ENCODE data around the gene DLX4. TPM values are rescaled to one million over a fixed set of nuclear protein-coding genes. Genes with fewer than 3 reads are reported as not detected.

The DLX4 gene
- total RNA-seq, 1 experiment from 2014 or later = 1.3 TPM

DNA sequence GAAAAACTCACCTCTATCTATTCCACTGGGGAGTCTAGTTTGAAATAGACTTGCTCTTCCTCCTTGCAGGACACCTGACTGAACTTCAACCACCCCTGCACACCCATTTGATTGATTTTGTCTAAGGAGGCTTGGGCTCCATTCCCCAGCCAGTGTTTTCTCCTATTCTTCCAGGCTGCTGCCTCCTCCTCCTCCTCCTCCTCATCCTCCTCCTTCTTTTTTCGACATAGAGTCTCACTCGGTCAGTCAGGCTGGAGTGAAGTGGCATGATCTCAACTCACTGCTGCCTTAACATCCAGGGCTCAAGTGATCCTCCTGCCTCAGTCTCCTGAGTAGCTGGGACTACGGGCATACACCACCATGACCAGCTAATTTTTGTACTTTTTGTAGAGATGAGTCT is 1.8 kb upstream of the DLX4 start (continued):
- TF ChIP-seq, protein P1, sequence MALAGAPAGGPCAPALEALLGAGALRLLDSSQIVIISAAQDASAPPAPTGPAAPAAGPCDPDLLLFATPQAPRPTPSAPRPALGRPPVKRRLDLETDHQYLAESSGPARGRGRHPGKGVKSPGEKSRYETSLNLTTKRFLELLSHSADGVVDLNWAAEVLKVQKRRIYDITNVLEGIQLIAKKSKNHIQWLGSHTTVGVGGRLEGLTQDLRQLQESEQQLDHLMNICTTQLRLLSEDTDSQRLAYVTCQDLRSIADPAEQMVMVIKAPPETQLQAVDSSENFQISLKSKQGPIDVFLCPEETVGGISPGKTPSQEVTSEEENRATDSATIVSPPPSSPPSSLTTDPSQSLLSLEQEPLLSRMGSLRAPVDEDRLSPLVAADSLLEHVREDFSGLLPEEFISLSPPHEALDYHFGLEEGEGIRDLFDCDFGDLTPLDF (CRISPR knock-in tag; IDR thresholded peaks at IDR 0.05) = no peak
- TF ChIP-seq JUN (CRISPR knock-in tag; IDR thresholded peaks at IDR 0.05) (no peak), CREB1 (CRISPR knock-in tag; IDR thresholded peaks at IDR 0.05) (no peak), GRHL2 (CRISPR knock-in tag; IDR thresholded peaks at IDR 0.05; ENCODE audit: insufficient replicate concordance, severe bottlenecking) (no peak), SMAD4 (CRISPR knock-in tag; IDR thresholded peaks at IDR 0.05) (no peak), RELA (CRISPR knock-in tag; IDR thresholded peaks at IDR 0.05; ENCODE audit: borderline replicate concordance) (no peak), SOX15 (CRISPR knock-in tag; IDR thresholded peaks at IDR 0.05) (no peak)
- TF ChIP-seq, protein P2, sequence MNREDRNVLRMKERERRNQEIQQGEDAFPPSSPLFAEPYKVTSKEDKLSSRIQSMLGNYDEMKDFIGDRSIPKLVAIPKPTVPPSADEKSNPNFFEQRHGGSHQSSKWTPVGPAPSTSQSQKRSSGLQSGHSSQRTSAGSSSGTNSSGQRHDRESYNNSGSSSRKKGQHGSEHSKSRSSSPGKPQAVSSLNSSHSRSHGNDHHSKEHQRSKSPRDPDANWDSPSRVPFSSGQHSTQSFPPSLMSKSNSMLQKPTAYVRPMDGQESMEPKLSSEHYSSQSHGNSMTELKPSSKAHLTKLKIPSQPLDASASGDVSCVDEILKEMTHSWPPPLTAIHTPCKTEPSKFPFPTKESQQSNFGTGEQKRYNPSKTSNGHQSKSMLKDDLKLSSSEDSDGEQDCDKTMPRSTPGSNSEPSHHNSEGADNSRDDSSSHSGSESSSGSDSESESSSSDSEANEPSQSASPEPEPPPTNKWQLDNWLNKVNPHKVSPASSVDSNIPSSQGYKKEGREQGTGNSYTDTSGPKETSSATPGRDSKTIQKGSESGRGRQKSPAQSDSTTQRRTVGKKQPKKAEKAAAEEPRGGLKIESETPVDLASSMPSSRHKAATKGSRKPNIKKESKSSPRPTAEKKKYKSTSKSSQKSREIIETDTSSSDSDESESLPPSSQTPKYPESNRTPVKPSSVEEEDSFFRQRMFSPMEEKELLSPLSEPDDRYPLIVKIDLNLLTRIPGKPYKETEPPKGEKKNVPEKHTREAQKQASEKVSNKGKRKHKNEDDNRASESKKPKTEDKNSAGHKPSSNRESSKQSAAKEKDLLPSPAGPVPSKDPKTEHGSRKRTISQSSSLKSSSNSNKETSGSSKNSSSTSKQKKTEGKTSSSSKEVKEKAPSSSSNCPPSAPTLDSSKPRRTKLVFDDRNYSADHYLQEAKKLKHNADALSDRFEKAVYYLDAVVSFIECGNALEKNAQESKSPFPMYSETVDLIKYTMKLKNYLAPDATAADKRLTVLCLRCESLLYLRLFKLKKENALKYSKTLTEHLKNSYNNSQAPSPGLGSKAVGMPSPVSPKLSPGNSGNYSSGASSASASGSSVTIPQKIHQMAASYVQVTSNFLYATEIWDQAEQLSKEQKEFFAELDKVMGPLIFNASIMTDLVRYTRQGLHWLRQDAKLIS (CRISPR knock-in tag; IDR thresholded peaks at IDR 0.05; ENCODE audit: borderline replicate concordance) = no peak
- TF ChIP-seq, protein P3, sequence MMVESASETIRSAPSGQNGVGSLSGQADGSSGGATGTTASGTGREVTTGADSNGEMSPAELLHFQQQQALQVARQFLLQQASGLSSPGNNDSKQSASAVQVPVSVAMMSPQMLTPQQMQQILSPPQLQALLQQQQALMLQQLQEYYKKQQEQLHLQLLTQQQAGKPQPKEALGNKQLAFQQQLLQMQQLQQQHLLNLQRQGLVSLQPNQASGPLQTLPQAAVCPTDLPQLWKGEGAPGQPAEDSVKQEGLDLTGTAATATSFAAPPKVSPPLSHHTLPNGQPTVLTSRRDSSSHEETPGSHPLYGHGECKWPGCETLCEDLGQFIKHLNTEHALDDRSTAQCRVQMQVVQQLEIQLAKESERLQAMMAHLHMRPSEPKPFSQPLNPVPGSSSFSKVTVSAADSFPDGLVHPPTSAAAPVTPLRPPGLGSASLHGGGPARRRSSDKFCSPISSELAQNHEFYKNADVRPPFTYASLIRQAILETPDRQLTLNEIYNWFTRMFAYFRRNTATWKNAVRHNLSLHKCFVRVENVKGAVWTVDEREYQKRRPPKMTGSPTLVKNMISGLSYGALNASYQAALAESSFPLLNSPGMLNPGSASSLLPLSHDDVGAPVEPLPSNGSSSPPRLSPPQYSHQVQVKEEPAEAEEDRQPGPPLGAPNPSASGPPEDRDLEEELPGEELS (CRISPR knock-in tag; IDR thresholded peaks at IDR 0.05) = no peak
- TF ChIP-seq, protein P4, sequence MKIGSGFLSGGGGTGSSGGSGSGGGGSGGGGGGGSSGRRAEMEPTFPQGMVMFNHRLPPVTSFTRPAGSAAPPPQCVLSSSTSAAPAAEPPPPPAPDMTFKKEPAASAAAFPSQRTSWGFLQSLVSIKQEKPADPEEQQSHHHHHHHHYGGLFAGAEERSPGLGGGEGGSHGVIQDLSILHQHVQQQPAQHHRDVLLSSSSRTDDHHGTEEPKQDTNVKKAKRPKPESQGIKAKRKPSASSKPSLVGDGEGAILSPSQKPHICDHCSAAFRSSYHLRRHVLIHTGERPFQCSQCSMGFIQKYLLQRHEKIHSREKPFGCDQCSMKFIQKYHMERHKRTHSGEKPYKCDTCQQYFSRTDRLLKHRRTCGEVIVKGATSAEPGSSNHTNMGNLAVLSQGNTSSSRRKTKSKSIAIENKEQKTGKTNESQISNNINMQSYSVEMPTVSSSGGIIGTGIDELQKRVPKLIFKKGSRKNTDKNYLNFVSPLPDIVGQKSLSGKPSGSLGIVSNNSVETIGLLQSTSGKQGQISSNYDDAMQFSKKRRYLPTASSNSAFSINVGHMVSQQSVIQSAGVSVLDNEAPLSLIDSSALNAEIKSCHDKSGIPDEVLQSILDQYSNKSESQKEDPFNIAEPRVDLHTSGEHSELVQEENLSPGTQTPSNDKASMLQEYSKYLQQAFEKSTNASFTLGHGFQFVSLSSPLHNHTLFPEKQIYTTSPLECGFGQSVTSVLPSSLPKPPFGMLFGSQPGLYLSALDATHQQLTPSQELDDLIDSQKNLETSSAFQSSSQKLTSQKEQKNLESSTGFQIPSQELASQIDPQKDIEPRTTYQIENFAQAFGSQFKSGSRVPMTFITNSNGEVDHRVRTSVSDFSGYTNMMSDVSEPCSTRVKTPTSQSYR (CRISPR knock-in tag; IDR thresholded peaks at IDR 0.05) = no peak

DNA sequence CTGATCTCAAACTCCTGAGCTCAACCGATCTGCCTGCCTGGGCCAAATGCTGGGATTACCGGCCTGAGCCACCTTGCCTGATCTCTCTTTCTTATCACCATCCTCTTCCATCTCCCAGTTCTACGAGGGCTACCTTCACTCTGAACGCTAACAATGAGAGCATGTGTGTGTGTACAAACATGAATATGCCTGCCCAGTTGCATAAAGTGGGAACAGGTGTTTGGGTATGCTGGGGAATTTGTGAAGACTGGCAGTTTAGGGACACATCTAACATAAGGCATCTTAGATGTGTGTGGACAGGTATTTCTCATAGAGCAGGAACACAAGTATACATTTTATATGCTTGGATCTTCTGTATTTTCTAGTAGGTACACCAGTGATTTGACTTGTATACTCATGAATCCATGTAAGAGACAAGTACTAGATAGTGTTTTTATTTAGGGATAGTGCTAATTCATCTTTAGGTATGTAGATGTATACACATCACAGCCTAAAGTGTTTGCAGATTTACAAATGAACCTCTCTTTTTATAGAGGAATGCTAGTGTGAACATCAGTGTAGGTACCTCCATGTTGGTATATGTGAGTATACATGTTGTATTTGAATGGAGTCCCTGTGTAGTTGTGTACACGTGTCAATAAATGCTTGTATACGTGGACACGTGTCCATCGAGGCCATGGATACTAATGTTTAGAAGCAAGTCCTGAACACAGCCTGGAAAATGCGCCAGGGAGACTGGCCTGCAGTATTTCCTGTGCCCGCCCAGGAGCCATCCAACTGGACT is 1.2 kb upstream of the DLX4 start:
- Mint-ChIP-seq H3K9me3 (no peaks in the 10 kb centered on the region), H3K27me3 (ENCODE audit: low read depth) (peaks cover 99% of the 10 kb centered on the region), H3K27ac (no peak overlapping the region), H3K36me3 (no peaks in the 10 kb centered on the region), H3K4me3 (peak overlapping the region; percentile 63), H3K4me1 (peaks cover 53% of the 10 kb centered on the region)
- no peak for DNase-seq (ENCODE audit: low spot score)
- no peak for TF ChIP-seq ZNF416 (CRISPR knock-in tag; IDR thresholded peaks at IDR 0.05)
- TF ChIP-seq, protein P5, sequence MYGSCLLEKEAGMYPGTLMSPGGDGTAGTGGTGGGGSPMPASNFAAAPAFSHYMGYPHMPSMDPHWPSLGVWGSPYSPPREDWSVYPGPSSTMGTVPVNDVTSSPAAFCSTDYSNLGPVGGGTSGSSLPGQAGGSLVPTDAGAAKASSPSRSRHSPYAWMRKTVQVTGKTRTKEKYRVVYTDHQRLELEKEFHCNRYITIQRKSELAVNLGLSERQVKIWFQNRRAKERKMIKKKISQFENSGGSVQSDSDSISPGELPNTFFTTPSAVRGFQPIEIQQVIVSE (CRISPR knock-in tag; IDR thresholded peaks at IDR 0.05; ENCODE audit: borderline replicate concordance) = no peak
- TF ChIP-seq, protein P6, sequence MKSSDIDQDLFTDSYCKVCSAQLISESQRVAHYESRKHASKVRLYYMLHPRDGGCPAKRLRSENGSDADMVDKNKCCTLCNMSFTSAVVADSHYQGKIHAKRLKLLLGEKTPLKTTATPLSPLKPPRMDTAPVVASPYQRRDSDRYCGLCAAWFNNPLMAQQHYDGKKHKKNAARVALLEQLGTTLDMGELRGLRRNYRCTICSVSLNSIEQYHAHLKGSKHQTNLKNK (CRISPR knock-in tag; IDR thresholded peaks at IDR 0.05) = no peak
- no peak for TF ChIP-seq NFYB (CRISPR knock-in tag; conservative IDR thresholded peaks at IDR 0.05; ENCODE audit: low read depth)
- no peak for TF ChIP-seq HMGA2 (CRISPR knock-in tag; IDR thresholded peaks at IDR 0.05)
- TF ChIP-seq ZNF671 (CRISPR knock-in tag; IDR thresholded peaks at IDR 0.05) = no peak
- TF ChIP-seq SOX15 (CRISPR knock-in tag; IDR thresholded peaks at IDR 0.05) = no peak
- TF ChIP-seq ZNF121 (CRISPR knock-in tag; IDR thresholded peaks at IDR 0.05) = no peak
- no peak for TF ChIP-seq NR3C1 (CRISPR knock-in tag; conservative IDR thresholded peaks at IDR 0.05; ENCODE audit: low read depth)
- ATAC-seq = no peak
- CTCF ChIA-PET = interaction anchor here (0.5 to 15.4 kb wide), 6 partner anchors 10 to 433 kb away, joined by 3 to 221 read pairs (median 4); partner anchors contain the start of gene DLX3
- POLR2A ChIA-PET = interaction anchor here (2.0 kb wide), 1 partner anchor 26 kb away, joined by 4 read pairs; no protein-coding TSS in a partner anchor
